Neural cell (in vitro differentiated cells): ENCODE data around the gene AFAP1.

Experiments
- EZH2 ChIP-seq: fragments of 200-600, 300-800 bp; shearing (Covaris generic), sonication (generic); IDR thresholded peaks from 2 replicates; pipeline ENCODE4 v1.6.1; 2014; ENCODE audit warnings: antibody characterized with exemption, low read length, borderline replicate concordance, mild to moderate bottlenecking; ENCODE audit not compliant: insufficient read depth, poor library complexity, severe bottlenecking
- POLR2AphosphoS5 ChIP-seq: IDR thresholded peaks from 2 replicates; pipeline ENCODE4 v1.6.1; 2012
- TF ChIP-seq, protein P1 (sequence below): fragments of 450-650 bp; IDR thresholded peaks from 2 replicates; pipeline ENCODE4 v1.5.1; 2014; ENCODE audit warnings: antibody characterized with exemption, mild to moderate bottlenecking, moderate library complexity; ENCODE audit not compliant: poor library complexity, severe bottlenecking

GRCh38 chr4:7912826-7913225 is 26.8 kb downstream of the AFAP1 start:
- TF ChIP-seq EZH2 (no peak), POLR2AphosphoS5 (no peak)
- TF ChIP-seq, protein P1, sequence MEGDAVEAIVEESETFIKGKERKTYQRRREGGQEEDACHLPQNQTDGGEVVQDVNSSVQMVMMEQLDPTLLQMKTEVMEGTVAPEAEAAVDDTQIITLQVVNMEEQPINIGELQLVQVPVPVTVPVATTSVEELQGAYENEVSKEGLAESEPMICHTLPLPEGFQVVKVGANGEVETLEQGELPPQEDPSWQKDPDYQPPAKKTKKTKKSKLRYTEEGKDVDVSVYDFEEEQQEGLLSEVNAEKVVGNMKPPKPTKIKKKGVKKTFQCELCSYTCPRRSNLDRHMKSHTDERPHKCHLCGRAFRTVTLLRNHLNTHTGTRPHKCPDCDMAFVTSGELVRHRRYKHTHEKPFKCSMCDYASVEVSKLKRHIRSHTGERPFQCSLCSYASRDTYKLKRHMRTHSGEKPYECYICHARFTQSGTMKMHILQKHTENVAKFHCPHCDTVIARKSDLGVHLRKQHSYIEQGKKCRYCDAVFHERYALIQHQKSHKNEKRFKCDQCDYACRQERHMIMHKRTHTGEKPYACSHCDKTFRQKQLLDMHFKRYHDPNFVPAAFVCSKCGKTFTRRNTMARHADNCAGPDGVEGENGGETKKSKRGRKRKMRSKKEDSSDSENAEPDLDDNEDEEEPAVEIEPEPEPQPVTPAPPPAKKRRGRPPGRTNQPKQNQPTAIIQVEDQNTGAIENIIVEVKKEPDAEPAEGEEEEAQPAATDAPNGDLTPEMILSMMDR, result no peak
